Testis (tissue), 5 donors: Measurements from ENCODE around the gene NMT1. TPM values are rescaled to one million over a fixed set of nuclear protein-coding genes. Genes with fewer than 3 reads are reported as not detected.
A peak's percentile ranks its signal among the peaks of the same experiment; 100 is the strongest.

ENCODE experiments used
- DNase-seq: peaks from one replicate; pipeline ENCODE4 v3.0.0-alpha.2; 2019
- H3K27ac ChIP-seq, 2 donors: fragments of 200-600 bp; sonication (generic); one replicate each; pipeline ENCODE4 v1.5.1; 2019
- H3K27me3 ChIP-seq: fragments of 200-600 bp; sonication (generic); one replicate; pipeline ENCODE4 v1.5.1; 2019
- H3K36me3 ChIP-seq: fragments of 200-600 bp; sonication (generic); one replicate; pipeline ENCODE4 v1.5.1; 2017; ENCODE audit warnings: low read depth; ENCODE audit errors: missing control alignments
- H3K4me1 ChIP-seq: fragments of 200-600 bp; sonication (generic); one replicate; pipeline ENCODE4 v1.5.1; 2019
- H3K4me3 ChIP-seq, 2 donors: fragments of 200-600 bp; sonication (generic); one replicate each; pipeline ENCODE4 v1.5.1; 2017 to 2019
- H3K9me3 ChIP-seq: fragments of 200-600 bp; sonication (generic); one replicate; pipeline ENCODE4 v1.5.1; 2017
- CTCF ChIP-seq, 3 experiments: fragments of 450-650 bp in 2 of 3; fragments of 200-600 bp in 1 of 3; sonication (generic) in 1 of 3; IDR thresholded peaks; one replicate each; pipeline ENCODE4 v1.5.1; 2016 to 2019; ENCODE audit warnings: antibody characterized with exemption in 3 of 3, mild to moderate bottlenecking in 2 of 3, moderate library complexity in 1 of 3
- POLR2A ChIP-seq: fragments of 450-650 bp; IDR thresholded peaks from one replicate; pipeline ENCODE4 v1.6.1; 2017; ENCODE audit warnings: antibody characterized with exemption, mild to moderate bottlenecking, moderate library complexity
- WGBS, 2 donors: methylation state at CpG; one replicate each; pipeline ENCODE4 v1.1.5; 2018; 5-methylcytosine and 5-hydroxymethylcytosine counted together
- intact Hi-C: fragments of 100-400 bp; cut with DNase I; formaldehyde crosslinking; loops from one replicate; pipeline ENCODE4 v1.15.1; 2023; ENCODE audit warnings: low total_unique reads
- long read RNA-seq, 2 donors: transcript quantifications; one replicate each; lab custom pipeline, GENCODE V29; 2026
- polyA plus RNA-seq: library from polyadenylated mRNA; stranded (reverse); fragments of 350-450 nt; fragmentation: Illumina TruSeq; extraction: RNeasy Lipid Tissue Mini Kit (QIAGEN cat#74804); gene quantifications from one replicate; pipeline ENCODE4 v1.2.3, GENCODE V29; 2014; ENCODE audit warnings: low read depth, low replicate concordance; ENCODE audit not compliant: insufficient read depth
- total RNA-seq, 2 donors: library from RNA; depleted of rRNA; stranded (reverse); fragments of >200 nt; gene quantifications; one replicate each; pipeline ENCODE4 v1.2.3, GENCODE V29; 2016

The NMT1 gene
- 10 to 100 TPM; 76.1 to 79.0 TPM for total RNA-seq
- 143 TPM for polyA plus RNA-seq
- long read RNA-seq, donor 1, full-length matches to known transcripts: 18 of 50 reads
- long read RNA-seq, donor 1, partial matches to known transcripts: 32 of 50 reads
- long read RNA-seq, donor 1, other reads (novel, unspliced or antisense): 0 of 50 reads
- long read RNA-seq, donor 2, full-length matches to known transcripts: 17 of 56 reads
- long read RNA-seq, donor 2, partial matches to known transcripts: 39 of 56 reads
- long read RNA-seq, donor 2, other reads (novel, unspliced or antisense): 0 of 56 reads

- Histone ChIP-seq H3K27me3 (no peaks in the 10 kb centered on the region), H3K9me3 (no peaks in the 10 kb centered on the region), H3K36me3 (no peaks in the 10 kb centered on the region), H3K4me1 (peaks cover 19% of the 10 kb centered on the region), H3K27ac (peak within 1 kb of the TSS; percentile 91 to 93), H3K4me3 (peak within 1 kb of the TSS; percentile 75 to 78)
- intact Hi-C loops: no loop called here
- WGBS, 2 donors: 0 to 1% methylated on average over 35 to 47 of the region's 50 CpGs
- DNase-seq: peak; percentile 99
- TF ChIP-seq POLR2A (no peak), CTCF (IDR thresholded peaks at IDR 0.05) (peak in 2 of 3 experiments; percentile 10 to 25)
Observed at GRCh38 chr17:45060797-45061605, at the start of gene NMT1. NMT1 (plus strand) TSS chr17:45061317; CDS start chr17:45061330, 13 bp downstream.

- H3K27ac ChIP-seq: no peak overlapping the region
- TF ChIP-seq POLR2A: no peak
- no peak for TF ChIP-seq CTCF (IDR thresholded peaks at IDR 0.05)
- 79 to 94% methylated on average over 1 of the region's 1 CpG for WGBS, 2 donors
- intact Hi-C loops: loop anchor here (10.0 kb wide), 1 partner anchor 237 kb away; no protein-coding TSS in a partner anchor
- H3K36me3 ChIP-seq: no peaks in the 10 kb centered on the region
- H3K4me3 ChIP-seq: no peak overlapping the region
- H3K27me3 ChIP-seq: no peaks in the 10 kb centered on the region
- peaks cover 7% of the 10 kb centered on the region for H3K4me1 ChIP-seq
- no peaks in the 10 kb centered on the region for H3K9me3 ChIP-seq
- no peak for DNase-seq
Observed at GRCh38 chr17:45011767-45012166, 49.4 kb upstream of the NMT1 start.

GRCh38 chr17:45013021-45013997, 47.8 kb upstream of the NMT1 start:
- Histone ChIP-seq H3K36me3 (no peaks in the 10 kb centered on the region), H3K4me3 (no peak overlapping the region), H3K4me1 (peaks cover 9% of the 10 kb centered on the region), H3K27me3 (no peaks in the 10 kb centered on the region), H3K9me3 (no peaks in the 10 kb centered on the region), H3K27ac (no peak overlapping the region)
- intact Hi-C loops: loop anchor here (10.0 kb wide), 1 partner anchor 239 kb away; no protein-coding TSS in a partner anchor
- peak; percentile 40 for DNase-seq
- TF ChIP-seq CTCF (IDR thresholded peaks at IDR 0.05) (no peak), POLR2A (no peak)
- WGBS, 2 donors: 53 to 68% methylated on average over 14 to 17 of the region's 17 CpGs

- WGBS, 2 donors: 71 to 74% methylated on average over 7 of the region's 7 CpGs
- Histone ChIP-seq H3K27ac (no peak overlapping the region), H3K27me3 (no peaks in the 10 kb centered on the region), H3K36me3 (no peaks in the 10 kb centered on the region), H3K4me1 (peaks cover 25% of the 10 kb centered on the region), H3K4me3 (no peak overlapping the region), H3K9me3 (no peaks in the 10 kb centered on the region)
- no peak for DNase-seq
- no peak for TF ChIP-seq CTCF (IDR thresholded peaks at IDR 0.05)
- no peak for TF ChIP-seq POLR2A
- intact Hi-C loops: loop anchor here (10.0 kb wide), 1 partner anchor 241 kb away; no protein-coding TSS in a partner anchor
Observed at GRCh38 chr17:45016237-45016636, 44.9 kb upstream of the NMT1 start.
